HCT116 (cell line): Measurements from ENCODE around the gene UQCR11. TPM values are rescaled to one million over a fixed set of nuclear protein-coding genes. Genes with fewer than 3 reads are reported as not detected.

Source experiments
- ATAC-seq: fragments of 200-7000 bp; cut with Tn5 transposase; 2 replicates; pipeline ENCODE4 v1.9.1; 2020; ENCODE audit warnings: mild to moderate bottlenecking, moderate library complexity
- BruUV-seq: library from RNA; stranded (reverse); fragments of 400-500 nt; replicated peaks from 2 replicates; lab custom pipeline; 2021; lab: Mats Ljungman, UMichigan
- CTCF ChIA-PET: fragments of 300-600 bp; sonication (Branson Sonifier 250); formaldehyde crosslinking; loops from one replicate; lab custom pipeline; 2021; ENCODE audit warnings: antibody characterized with exemption; lab: Charles Lee
- POLR2A ChIA-PET: fragments of 300-600, 350-600 bp; sonication (Branson Sonifier 250); formaldehyde crosslinking; loops from one replicate; lab custom pipeline; 2021; ENCODE audit warnings: antibody characterized with exemption; lab: Charles Lee
- RAD21 ChIA-PET, 2 experiments: fragments of 300-600 bp; sonication (Branson Sonifier 250); formaldehyde crosslinking; loops; one replicate each; lab custom pipeline; 2023; ENCODE audit warnings: low total read pairs in 2 of 2; ENCODE audit not compliant: uncharacterized antibody in 2 of 2, unreplicated experiment in 2 of 2, low non-redundant PET in 1 of 2; lab: Charles Lee
- DNase-seq: peaks from one replicate; pipeline ENCODE4 v3.0.0-alpha.2; 2010; ENCODE audit warnings: low read depth, low spot score
- H2AFZ ChIP-seq: fragments of 200-600 bp; shearing (Covaris generic), sonication (generic); 2 replicates; pipeline ENCODE4 v1.6.1; 2017; ENCODE audit warnings: low read depth, mixed run types, mixed read lengths, antibody characterized with exemption, low read length; ENCODE audit not compliant: poor library complexity, severe bottlenecking
- H3K27ac ChIP-seq: 2 replicates; pipeline ENCODE4 v1.5.1; 2012; ENCODE audit warnings: low read depth, low read length
- H3K27me3 ChIP-seq: fragments of 200-600 bp; sonication (generic); 2 replicates; pipeline ENCODE4 v1.6.1; 2016; ENCODE audit warnings: mixed run types, low read length, mixed read lengths; ENCODE audit not compliant: insufficient read depth
- H3K36me3 ChIP-seq, 2 experiments: fragments of 200-500 bp in 1 of 2; fragments of 200-600 bp in 1 of 2; sonication (Bioruptor generic) in 1 of 2; sonication (generic) in 1 of 2; 2 replicates each; pipeline versions ENCODE4 v1.5.1 to v1.6.1; 2014 to 2016; ENCODE audit warnings: low read length in 2 of 2, inconsistent platforms in 1 of 2, mixed read lengths in 1 of 2, mixed run types in 1 of 2; ENCODE audit not compliant: insufficient read depth in 2 of 2, control insufficient read depth in 1 of 2
- H3K4me1 ChIP-seq, 2 experiments: fragments of 200-600 bp in 1 of 2; sonication (generic) in 1 of 2; 2 replicates each; pipeline versions ENCODE4 v1.5.1 to v1.6.1; 2012 to 2017; ENCODE audit warnings: low read length in 2 of 2, inconsistent platforms in 1 of 2, mild to moderate bottlenecking in 1 of 2, mixed read lengths in 1 of 2, mixed run types in 1 of 2, moderate library complexity in 1 of 2; ENCODE audit not compliant: insufficient read depth in 2 of 2, control insufficient read depth in 1 of 2
- H3K4me2 ChIP-seq: fragments of 200-600 bp; sonication (generic); 2 replicates; pipeline ENCODE4 v1.6.1; 2017; ENCODE audit warnings: mixed run types, low read length, mixed read lengths
- H3K4me3 ChIP-seq, 2 experiments: fragments of 200-600 bp in 1 of 2; sonication (generic) in 1 of 2; replicated peaks in 1 of 2; 2 replicates each; pipeline ENCODE4 v1.5.1; 2011 to 2016; ENCODE audit warnings: low read length in 2 of 2, control low read depth in 1 of 2, low read depth in 1 of 2, mild to moderate bottlenecking in 1 of 2, mixed read lengths in 1 of 2, mixed run types in 1 of 2
- H3K79me2 ChIP-seq: fragments of 200-600 bp; sonication (generic); 2 replicates; pipeline ENCODE4 v1.6.1; 2017; ENCODE audit warnings: mild to moderate bottlenecking, mixed run types, low read length, moderate library complexity, mixed read lengths; ENCODE audit not compliant: insufficient read depth
- H3K9ac ChIP-seq: fragments of 200-600 bp; sonication (generic); 2 replicates; pipeline ENCODE4 v1.6.1; 2016; ENCODE audit warnings: low read length, mixed read lengths
- H3K9me2 ChIP-seq: fragments of 200-600 bp; sonication (generic), shearing (Covaris generic); 2 replicates; pipeline ENCODE4 v1.6.1; 2017; ENCODE audit warnings: mixed run types, mild to moderate bottlenecking, moderate library complexity; ENCODE audit not compliant: insufficient read depth
- H3K9me3 ChIP-seq, 2 experiments: fragments of 200-500 bp in 1 of 2; fragments of 200-600 bp in 1 of 2; sonication (Bioruptor generic) in 1 of 2; sonication (generic) in 1 of 2; 2 replicates each; pipeline ENCODE4 v1.6.1; 2014 to 2017; ENCODE audit warnings: low read length in 2 of 2, mixed read lengths in 2 of 2, inconsistent platforms in 1 of 2, low read depth in 1 of 2, mild to moderate bottlenecking in 1 of 2, mixed run types in 1 of 2, moderate library complexity in 1 of 2; ENCODE audit not compliant: control insufficient read depth in 1 of 2, insufficient read depth in 1 of 2
- H4K20me1 ChIP-seq: fragments of 200-600 bp; sonication (generic), shearing (Covaris generic); 2 replicates; pipeline ENCODE4 v1.6.1; 2017; ENCODE audit warnings: mixed run types, mild to moderate bottlenecking, moderate library complexity; ENCODE audit not compliant: insufficient read depth
- CEBPB ChIP-seq: IDR thresholded peaks from 2 replicates; pipeline ENCODE4 v1.6.1; 2012; ENCODE audit warnings: low read depth
- MAX ChIP-seq: IDR thresholded peaks from 2 replicates; pipeline ENCODE4 v1.6.1; 2012
- RAD21 ChIP-seq: IDR thresholded peaks from 2 replicates; pipeline ENCODE4 v1.6.1; 2012; ENCODE audit warnings: low read depth, mild to moderate bottlenecking
- intact Hi-C: fragments of 100-400 bp; cut with micrococcal nuclease; formaldehyde crosslinking; loops from 2 replicates; pipeline ENCODE4 v1.10.0; 2022
- total RNA-seq: library from RNA; stranded (reverse); gene quantifications from one replicate; pipeline ENCODE4 v1.2.1, GENCODE V29; 2021; ENCODE audit not compliant: unreplicated experiment

Gene UQCR11
- total RNA-seq, 1 experiment from 2014 or later: 303 TPM

DNA sequence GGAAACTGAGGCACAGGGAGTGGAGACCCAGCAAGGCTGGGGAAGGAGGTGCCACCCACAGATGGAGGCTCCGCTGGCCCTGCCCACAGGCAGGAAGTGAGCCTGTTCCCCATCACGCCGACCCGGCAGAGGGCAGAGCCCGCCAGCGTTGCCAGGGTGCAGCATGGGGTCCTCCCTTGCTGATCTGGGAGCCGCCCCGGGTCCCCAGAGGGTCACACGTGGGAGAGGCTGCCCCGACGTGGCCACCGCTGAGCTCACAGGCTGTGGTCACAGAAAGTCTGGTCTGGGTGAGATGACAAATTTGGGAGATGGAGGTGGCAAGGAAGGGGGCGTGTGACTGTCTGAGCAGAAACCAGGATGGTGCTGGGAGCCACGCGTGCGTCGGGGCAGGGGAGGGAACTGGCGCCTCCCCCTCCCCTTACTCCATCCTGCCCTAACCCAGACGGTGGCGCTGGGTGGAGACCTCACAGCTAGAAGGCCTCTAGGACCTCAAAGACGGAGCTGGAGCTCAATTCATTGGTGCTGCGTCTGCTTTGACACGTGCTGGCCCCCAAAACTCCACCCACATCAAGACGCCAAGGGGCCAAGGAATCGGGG, 44.9 kb downstream of the UQCR11 start:
- ChIA-PET POLR2A (no interaction called here), RAD21 (no interaction called here), CTCF (no interaction called here)
- intact Hi-C loops: no loop called here
- H3K9me2 ChIP-seq: no peaks in the 10 kb centered on the region
- no peaks in the 10 kb centered on the region for H3K9me3 ChIP-seq
- no peak overlapping the region for H3K9ac ChIP-seq
- no peaks in the 10 kb centered on the region for H3K4me1 ChIP-seq
- BruUV-seq: no TSS peak
- peaks cover 58% of the 10 kb centered on the region for H3K79me2 ChIP-seq
- TF ChIP-seq CEBPB: no peak
- no peak for ATAC-seq
- H3K27me3 ChIP-seq: no peaks in the 10 kb centered on the region
- H3K27ac ChIP-seq: no peak overlapping the region; the same call in 1 of the 2 replicates
- no peak overlapping the region for H3K4me2 ChIP-seq
- peaks cover 0 to 7% of the 10 kb centered on the region in 2 experiments; a peak in 1 of 4 replicates for H3K36me3 ChIP-seq
- H2AFZ ChIP-seq: no peak overlapping the region
- H3K4me3 ChIP-seq: no peak overlapping the region
- DNase-seq: no peak
- no peaks in the 10 kb centered on the region for H4K20me1 ChIP-seq

GRCh38 chr19:1558552-1558951, 46.7 kb downstream of the UQCR11 start:
- H3K9me2 ChIP-seq: no peaks in the 10 kb centered on the region
- H3K79me2 ChIP-seq: peaks cover 40% of the 10 kb centered on the region
- intact Hi-C loops: no loop called here
- ChIA-PET CTCF (interaction anchor here (0.8 kb wide), 1 partner anchor 12 kb away, joined by 4 read pairs; no protein-coding TSS in a partner anchor), POLR2A (interaction anchor here (0.8 kb wide), 1 partner anchor 19 kb away, joined by 3 read pairs; no protein-coding TSS in a partner anchor), RAD21 (no interaction called here)
- no peaks in the 10 kb centered on the region for H3K4me1 ChIP-seq
- H3K9me3 ChIP-seq: no peaks in the 10 kb centered on the region
- peaks cover 0 to 9% of the 10 kb centered on the region in 2 experiments; a peak in 1 of 4 replicates for H3K36me3 ChIP-seq
- H3K9ac ChIP-seq: no peak overlapping the region
- no peak for TF ChIP-seq CEBPB
- no peak for TF ChIP-seq MAX
- no peak for TF ChIP-seq RAD21
- no peak overlapping the region for H3K4me3 ChIP-seq
- H3K27me3 ChIP-seq: no peaks in the 10 kb centered on the region
- no peaks in the 10 kb centered on the region for H4K20me1 ChIP-seq
- no peak overlapping the region for H2AFZ ChIP-seq
- ATAC-seq: no peak
- no peak overlapping the region for H3K27ac ChIP-seq
- DNase-seq: no peak
- no TSS peak for BruUV-seq
- no peak overlapping the region for H3K4me2 ChIP-seq
